ENCODE data around the gene HECW1.
"Not testable (repeated sequence)": the region's sequence is repeated elsewhere in the genome, so short reads cannot be mapped to it uniquely, and the experiment has no call there.

Gene HECW1

DNA sequence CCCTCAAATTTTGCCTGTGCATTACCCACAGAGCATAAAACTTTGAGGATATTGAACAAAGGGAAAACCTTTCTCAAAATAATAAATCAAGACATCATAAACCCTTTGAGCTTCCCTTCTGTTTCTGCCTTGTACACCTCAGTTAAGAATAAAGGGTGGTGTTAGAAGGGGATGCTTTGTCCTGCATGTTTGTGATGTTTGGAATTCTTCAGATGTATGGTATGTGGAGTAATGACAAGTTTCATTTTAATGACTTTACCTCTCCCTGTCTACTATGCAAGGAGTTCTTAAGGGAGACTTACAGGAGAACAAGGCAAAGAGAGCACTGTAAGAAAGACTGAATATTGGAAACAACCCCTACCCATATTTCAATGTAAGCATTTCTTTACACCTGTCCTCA is 99.2 kb downstream of the HECW1 start:
- DNase-seq, result no peak

DNA sequence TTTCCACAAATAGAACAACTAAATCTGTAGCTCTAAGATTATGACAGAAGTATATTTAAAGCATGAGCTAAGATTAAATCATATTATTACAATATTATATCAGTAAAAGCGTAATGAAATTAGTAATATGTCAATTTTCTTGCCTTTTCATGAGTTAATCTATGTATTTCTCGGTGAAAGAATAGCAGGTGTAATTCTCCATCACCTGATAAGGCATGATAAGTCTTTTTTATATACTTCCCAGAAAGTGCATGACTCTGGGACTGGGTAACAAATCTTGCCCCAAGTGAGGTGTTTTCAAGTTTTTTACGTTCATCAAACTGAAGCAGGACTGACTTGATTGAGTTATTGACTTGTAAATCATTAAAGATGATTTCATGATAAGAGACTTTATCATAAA is 100.5 kb downstream of the HECW1 start:
- DNase-seq, result no peak

DNA sequence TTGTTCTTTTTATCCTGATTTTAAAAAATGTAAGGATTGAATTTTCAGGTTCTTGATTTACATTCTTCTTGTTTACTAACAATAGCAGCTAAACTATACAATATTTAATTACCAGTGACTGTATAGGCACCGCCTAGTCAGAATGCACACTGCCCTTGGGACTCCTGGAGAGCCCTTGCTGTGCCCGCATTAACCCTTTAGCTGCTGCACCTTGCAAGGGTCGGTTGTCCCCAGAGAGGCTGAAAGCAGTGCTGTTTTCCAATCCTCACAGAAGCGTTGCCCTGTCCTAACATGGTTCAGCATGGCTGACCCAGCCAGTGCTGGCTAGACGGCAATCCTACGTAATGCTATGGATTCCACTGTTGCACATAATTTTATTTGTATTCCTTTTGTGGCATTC is 102.6 kb downstream of the HECW1 start:
- DNase-seq, result no peak

DNA sequence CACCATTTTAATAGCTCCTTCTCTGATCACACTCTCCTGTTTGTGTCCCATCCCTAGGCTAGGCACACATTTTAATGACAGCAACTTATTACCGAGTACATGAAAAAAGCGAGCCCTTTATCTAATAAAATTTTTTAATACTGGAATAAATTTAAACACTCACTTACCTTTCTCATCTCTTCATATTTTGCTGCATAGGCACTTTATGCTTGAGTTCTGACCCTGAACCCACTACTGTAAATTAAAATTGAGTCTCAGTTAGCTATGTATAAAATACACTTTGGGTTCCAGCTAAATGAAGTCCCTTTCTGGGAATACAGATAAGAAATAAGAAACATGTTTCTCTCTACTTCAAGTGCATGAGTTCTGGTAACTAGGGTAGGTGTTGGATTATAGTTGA is 104.6 kb downstream of the HECW1 start:
- no peak for DNase-seq

DNA sequence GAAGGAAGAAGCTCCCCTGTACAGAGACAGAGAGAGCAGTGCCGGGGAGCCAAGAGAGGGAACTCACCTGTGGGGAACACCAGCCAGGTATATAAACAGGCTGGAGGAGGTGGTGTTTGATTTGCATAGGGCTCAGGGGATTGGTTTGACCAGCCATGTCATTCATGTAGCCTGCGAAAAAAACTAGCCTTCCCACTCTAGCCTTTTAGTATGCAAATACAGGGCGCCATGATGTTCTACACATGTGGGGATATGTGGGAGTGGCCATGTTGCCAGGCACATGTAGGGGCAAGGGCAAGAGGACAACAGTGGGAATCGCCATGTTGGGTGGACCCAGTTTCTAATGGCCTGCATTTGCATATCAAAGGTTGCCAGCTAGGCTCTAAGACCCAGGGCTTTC is 106.5 kb downstream of the HECW1 start:
- DNase-seq, result not testable (repeated sequence)

DNA sequence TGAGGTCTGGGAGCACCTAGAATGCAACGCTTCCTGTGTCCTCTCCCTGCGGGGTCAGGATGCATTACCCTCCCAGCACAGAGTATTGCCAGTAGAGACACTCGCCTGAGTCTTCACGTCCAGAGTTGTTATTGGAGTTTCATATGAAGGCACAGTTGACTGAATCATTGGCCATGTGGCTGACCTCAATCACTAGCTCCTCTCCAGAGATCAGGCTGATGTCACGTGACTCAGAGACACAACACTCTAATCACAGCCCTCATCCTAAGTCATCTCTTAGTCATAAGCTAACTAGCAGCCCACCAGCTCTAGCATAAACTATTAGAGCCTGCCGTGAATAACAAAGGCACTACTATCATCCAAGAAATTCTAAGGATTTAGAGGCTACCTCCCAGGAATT is 107.8 kb downstream of the HECW1 start:
- no peak for DNase-seq

DNA sequence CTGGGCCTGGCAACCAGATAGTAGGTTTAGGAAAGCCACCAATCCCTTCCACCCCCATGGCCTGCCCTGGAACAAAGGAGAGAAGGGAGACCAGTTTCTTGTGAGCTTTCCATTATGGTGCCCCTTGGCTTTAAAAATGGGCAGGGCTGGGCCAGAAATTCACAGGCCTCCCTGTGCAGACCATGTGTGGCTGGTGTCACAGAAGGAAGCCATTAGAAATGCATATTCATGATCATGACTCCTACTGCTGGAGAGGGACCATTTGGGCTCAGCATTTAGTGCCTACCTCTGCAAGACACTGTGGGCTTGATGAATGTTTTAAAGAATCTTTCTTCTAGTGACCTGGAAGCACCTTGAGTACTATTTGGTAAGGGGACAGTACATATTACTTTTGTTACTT is 108.3 kb downstream of the HECW1 start:
- no peak for DNase-seq

DNA sequence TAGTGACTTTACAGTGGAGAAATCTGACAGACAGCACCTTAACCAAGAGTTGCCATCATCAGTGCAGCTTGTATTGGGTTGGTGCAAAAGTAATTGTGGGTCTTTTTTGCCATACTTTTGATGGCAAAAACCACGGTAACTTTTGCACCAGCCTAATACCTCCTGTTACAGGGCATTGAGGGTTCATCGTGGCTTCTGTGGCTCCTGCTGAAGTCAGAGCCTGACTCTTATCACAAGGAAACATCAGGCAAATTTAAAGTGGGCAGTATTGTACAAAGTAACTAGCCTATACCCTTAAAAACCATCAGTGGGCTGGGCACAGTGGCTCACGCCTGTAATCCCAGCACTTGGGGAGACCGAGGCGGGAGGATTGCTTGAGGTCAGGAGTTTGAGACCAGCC is 117.4 kb downstream of the HECW1 start:
- no peak for DNase-seq

DNA sequence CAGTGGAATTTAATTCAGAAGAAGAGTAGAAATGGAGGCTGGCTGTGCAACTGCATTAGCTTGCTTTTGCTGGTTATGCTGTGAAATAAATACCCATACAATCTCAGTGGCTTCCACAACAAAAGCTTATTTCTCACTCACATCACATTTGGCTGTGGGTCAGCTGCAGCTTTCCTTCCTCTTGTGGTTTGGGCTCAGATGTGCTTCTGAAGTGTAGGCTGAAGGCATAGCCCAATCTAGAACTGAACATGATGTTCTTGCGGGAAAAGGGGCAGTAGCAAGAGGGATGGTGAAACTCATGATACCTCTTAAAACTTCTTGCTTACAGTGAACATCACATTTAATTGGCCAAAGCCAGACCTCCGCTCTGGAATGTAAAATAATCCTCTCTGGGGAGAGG is 119.9 kb downstream of the HECW1 start:
- DNase-seq, result no peak

DNA sequence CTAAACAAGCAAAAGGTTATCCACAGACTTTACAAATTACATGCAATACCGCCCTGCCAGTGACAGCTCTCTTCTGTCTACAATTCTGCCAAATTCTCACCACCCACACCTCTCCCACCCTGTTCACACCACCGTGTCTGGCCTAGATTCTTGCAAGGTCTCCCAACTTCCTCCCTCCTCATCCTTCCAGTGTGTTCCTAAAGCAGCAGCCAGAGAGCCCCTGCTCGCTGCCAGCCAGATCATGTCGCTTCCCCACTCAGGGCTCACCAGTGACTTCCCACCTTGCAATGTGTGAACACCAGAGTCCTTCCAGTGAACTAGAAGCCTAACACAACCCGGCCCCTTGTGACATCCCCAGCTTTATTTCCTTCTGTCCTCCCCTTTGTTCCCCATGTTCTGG is 121.6 kb downstream of the HECW1 start:
- DNase-seq, result no peak

DNA sequence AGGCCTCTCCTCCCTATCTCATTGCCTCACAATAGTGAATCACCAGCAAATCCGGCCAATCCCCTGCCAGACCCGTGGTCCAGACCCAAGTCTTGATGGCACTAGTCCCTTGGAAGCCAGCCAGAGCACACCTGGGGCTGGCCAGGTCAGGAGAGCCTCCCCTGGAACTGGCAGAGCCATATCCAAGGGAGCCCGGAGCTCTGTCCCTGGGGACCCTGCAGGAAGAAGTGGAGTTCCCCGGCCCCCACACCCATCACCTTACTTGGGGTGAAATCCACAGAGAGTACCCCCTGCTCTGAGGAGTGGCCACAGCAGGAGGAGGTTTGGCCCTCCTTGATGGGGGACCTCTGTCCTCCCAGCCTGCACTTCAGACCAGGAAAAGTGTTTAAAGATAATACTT is 122.5 kb downstream of the HECW1 start:
- no peak for DNase-seq

DNA sequence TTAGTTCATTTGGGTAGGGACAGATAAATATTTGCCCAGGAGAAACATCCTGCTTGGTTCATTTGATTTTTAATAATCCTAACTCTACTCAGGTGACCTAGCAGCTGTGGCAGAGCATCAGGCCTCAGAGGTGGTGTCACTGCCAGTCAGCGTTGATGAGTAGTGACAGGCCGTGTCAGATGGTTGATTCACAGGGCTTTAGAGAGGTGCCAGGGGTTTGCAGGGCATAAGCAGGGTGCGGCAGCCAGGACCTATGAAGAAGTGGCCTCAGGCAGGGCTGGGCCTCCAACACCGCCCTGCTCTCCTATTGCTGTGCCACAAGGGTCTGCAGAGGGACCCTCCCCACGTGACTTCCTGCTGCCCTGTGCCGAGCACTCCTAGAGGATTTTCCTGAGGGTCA is 128.1 kb downstream of the HECW1 start:
- no peak for DNase-seq

DNA sequence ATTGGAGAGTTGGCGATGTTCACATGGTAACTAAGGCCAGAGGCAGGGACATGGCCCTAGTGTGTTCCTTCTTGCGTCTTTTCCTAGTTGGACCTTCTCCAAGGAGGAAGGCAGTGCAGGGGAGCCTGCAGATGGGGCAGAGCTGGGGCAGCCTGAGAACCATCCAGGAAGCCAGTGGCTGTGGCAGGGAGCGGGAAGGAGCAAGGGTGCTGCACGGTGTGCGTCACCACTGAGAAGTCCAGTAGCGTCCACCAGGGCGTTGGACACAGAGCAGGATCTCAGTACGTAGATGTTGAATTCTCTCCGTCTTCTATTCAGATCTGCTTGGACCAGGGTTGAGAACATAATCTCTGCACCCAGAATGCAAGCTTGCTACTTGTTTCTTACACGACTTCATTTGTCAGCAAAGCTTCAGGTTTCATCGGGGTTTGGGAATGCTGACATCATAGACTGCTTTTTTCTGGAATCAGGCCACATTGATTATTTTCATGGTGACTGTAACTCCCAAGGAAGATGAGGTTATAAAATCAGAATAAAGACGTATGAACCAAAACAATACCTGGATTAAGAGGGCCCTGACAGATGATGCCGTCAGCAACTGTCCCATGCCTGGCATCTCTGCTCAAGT is 130.3 kb downstream of the HECW1 start:
- no peak for DNase-seq

DNA sequence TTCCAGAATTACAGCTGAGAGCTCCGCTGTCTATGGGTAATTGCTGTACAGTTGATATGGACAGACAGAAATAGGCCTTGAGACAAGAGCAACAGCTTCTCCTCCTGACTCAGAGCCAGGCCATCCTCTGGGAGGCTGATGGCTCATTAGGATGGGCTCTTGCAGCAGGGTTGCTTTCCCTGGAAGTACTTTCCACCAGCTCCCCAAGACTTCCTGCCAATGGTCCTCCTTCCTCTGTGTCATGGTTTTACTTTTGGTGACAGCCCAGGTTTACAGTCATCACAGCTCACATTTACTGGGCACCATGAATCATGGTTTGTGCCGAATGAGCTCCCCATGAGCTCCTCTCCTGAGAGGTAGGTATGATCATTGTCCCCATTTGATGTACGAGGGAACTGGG is 131.8 kb downstream of the HECW1 start:
- DNase-seq, result no peak

DNA sequence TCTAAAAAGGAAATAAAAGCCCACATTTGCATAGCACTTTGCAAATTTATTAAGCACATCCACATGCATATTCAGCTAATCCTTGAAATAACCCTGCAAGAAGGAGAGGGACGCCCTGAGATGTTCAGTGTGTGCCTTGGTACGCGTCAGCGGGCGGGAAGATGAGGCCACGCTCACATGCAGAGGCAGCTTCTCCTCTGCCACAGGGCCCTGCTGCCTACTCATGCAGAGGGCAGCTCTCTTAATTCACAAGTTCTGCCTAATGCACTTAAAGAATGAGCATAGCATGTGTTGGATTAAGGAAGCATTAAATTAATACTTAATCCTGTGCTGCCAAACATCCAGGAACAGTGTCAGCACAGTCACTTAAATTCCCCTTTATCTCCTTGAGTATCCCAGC is 132.3 kb downstream of the HECW1 start:
- DNase-seq, result no peak

DNA sequence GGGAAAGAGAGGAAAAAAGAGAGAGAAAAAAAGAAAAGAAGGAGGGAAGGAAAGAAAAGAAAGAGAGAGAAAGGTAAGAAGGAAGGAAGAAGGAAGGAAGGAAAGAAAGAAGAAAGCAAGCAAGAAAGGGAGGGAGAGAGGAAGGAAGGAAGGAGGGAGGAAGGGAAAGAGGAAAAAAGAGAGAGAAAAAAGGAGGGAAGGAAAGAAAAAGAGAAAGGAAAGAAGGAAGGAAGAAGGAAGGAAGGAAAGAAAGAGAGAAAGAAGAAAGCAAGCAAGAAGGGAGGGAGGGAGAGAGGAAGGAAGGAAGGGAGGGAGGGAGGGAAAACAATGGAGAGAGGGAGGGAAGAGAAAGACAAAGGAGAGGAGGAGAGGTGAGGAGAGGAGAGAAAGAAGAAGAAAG is 135.3 kb downstream of the HECW1 start:
- no peak for DNase-seq

DNA sequence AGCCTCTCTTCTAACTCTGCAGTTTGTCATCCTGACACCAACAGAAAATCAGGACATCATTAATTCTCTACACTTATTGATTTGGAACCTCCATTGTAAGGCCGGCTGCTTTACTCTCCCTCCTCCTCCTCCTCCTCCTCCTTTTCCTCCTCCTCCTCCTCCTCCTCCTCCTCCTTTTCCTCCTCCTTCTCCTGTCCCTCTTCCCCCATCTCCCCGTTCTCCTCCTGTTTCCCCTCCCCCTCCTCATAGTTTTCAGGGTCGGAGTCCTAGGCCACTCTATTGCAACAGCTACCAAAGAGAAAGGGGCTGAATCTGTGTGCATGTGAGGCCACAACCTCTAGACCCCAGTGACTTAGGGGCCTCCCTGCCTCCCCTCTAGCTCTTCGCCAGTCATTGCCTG is 136.1 kb downstream of the HECW1 start:
- no peak for DNase-seq

DNA sequence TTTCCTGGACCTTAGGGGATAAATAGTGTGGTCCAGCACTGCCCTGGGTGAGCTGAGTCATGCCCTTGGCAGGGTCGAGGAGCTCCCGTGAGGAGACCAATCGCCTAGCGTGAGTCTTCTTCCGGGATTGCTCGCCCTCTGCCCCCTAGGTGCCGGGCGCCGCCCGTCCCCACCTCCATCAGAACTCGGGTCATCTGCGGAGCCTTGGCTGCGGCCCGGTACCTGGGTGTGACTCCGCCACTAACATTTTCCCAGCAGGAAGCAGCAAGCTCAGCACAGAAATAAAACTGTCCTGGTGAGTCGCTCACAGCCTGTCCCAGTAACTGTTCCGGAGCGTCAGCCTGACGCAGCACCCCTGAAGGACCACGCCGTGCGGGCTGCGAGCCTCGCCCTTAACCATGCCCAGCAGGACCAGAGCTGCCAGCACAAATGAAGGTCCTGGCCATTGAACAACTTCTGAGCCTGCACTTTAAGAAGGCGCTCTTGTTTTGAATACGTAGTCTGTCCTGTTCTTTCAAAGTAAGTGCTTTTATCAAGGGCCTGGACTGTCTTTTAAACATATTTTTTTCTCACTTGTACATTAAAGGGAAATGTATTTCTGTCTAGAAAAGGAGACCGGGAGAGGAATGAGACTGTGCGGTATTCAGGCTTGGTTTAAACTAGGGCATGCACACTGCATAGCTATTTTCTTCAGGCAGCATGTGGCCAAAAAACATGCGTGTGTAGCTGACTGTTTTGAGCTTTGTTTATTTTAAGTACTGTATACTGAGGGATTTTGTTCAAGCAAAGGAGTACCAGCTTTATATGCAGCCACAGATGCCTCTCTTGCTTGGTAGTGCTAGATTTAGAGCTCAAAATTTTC is 136.7 kb downstream of the HECW1 start:
- DNase-seq, result no peak

DNA sequence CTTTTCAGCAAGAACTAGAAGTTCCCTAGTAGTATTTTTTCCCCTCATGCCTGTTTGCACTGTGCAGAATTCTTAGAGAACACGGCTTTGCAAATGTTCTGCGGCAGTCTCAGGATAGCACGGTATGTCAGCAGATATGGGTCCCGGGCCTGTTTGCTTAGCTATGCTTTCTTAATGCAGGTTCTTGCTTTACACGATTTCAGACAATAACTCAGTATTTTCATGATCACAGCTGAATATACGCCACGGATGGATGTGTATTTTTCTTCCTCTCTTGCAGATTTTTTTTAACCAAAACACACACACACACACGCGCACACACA is 137.3 kb downstream of the HECW1 start:
- DNase-seq, result no peak

DNA sequence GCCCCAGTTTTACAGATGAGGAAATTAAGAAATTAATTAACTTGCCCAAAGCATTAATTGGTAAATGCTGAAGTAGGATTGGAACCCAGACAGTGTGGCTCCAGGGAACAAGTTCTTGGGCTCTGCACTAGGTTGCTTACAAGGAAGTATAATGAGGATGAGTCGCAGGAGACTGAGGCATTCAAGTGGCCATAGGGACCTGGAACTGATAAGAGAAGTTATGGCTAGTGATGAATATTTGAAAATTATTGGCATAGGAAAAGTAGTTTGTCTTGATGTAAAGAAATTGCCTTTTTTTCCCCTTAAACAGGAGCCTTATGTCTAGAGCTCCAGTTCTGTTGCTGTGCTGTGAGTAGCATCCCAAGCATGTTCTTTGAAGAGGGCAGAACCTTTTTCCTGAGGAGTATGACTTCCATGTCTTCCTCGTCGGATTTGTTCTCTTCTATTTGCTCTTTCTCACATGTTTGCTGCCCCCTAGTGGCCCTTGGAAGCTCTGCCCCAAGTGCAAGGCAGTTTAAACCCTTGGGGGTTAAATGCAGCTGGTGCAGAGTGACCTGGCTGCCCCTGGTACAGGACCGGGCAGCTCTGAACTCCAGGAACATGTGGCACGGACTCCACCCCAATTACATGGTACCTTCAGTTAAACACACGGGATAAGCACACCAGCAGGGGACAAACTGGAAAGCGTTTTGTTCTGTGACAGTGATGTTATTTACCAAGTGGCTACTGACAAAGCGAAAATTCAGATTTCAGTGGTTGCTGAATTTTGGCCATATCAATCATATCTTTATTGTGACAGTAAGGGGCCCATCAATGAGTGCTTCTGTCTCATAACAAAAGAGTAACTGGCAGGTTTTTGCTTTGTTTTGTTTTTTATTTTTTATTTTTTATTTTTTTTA is 148.8 kb downstream of the HECW1 start:
- peak; percentile 33 to 58 for DNase-seq

DNA sequence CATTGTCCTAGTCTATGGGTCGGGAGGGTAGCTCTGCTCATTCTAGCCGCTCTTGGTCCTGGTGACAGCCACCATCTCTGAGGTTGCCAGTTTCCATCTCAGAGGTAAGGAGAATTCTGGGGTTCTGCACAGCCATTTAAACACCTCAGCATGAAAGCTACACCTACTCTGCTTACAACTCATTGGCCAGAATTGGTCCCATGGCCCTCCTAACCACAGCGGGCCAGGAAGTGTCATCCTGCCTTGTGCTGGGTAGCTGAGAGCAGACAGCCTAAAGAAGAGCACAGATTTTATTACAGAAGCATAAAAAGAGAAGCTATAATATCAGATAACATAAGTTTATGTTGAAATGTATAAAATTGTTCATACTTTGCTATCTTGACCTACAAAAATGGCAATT is 152.7 kb downstream of the HECW1 start:
- no peak for DNase-seq

DNA sequence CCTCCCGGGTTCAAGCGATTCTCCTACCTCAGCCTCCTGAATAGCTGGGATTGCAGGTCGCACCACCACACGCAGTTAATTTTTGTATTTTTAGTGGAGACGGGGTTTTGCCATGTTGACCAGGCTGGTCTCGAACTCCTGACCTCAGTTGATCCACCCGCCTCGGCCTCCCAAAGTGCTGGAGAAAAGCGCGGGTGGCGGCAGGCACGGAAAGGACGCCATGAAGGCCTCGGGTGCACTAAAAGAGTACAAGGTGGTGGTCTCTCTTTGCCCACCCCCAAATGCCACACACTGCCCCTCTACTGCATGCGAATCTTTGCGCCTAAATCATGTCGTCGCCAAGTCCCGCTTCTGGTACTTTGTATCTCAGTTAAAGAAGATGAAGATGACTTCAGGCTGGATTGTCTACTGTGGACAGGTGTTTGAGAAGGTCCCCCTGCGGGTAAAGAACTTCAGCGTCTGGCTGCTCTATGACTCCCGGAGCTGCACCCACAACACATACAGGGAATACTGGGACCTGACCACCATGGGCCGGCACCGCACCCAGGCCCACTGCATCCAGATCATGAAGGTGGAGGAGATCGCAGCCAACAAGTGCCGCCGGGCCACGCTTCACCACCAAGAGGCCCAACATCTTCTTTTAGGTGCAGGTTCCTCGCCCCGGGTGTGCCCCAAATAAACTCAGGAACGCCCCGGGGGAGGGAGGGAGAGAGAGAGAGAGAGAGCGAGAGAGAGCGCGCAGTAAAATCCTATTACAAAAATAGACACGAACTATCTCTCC is 161.7 kb downstream of the HECW1 start:
- DNase-seq, result no peak

DNA sequence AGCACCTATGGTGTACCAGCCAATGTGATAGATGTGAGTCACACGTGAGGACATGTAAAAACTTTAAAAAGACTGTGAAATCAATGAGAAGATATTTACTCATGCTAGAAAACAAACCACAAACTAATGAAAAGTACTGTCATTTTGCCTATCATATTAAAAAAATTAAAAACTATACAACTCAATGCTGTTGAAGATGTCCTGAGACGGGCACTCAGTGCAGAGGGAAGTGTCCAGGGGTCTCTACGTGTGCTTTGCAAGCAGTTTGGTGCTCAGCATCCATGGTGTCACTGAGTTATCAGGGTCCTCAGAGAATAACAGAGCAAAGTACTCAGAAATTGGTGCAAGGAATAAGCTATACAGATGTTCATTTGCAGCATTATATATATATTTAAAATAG is 162.3 kb downstream of the HECW1 start:
- no peak for DNase-seq

All from CD4-positive, alpha-beta T cell treated with Interferon alpha-2 for 1 hour (primary cell).